ENCODE measurements around the gene TYK2. TPM values are rescaled to one million over a fixed set of nuclear protein-coding genes. Genes with fewer than 3 reads are reported as not detected.

Gene TYK2
- total and polyA plus RNA-seq, 9 of the 15 experiments (the other 6 are each of a cell fraction or from before 2014, with no cell fraction given) = 15.0 to 182 (median 85.9) TPM

DNA sequence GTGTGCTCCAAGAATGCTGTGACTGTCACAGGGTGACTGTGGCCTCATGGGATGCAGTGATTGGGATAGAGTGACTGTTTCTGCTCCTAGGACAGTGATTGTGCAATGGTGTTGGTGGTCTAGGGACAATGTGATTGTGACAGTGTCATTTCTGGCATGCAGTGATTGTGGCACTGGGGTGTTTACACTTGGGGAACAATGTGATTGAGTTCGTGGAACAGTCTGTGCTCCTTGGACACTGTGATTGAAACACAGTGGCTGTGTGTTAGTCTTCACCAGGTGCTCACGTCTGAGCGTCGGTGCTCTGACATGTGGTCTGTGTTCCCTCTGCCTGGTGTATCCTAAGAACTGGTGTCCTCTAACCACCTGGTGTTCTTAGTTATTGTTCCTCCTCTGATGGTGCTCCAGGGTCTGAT, 41.7 kb upstream of the TYK2 start (continued):
- TF ChIP-seq IRF9 (tag; IDR thresholded peaks at IDR 0.05) (0 out of 2 replicates have a peak, but pooled peaks have one; percentile 21), RCOR1 (IDR thresholded peaks at IDR 0.05; ENCODE audit: borderline replicate concordance in 1 of 2, low read depth in 2 of 2, low read length in 2 of 2) (peak in 1 of 2 experiments; percentile 31; a peak in 1 of 4 replicates), LCOR (CRISPR knock-in tag; IDR thresholded peaks at IDR 0.05) (no peak), NUFIP1 (IDR thresholded peaks at IDR 0.05; ENCODE audit: partially characterized antibody) (no peak), NR4A1 (CRISPR knock-in tag; IDR thresholded peaks at IDR 0.05) (no peak), NR4A1 (tag; IDR thresholded peaks at IDR 0.05) (no peak), IRF2 (CRISPR knock-in tag; IDR thresholded peaks at IDR 0.05) (no peak), KLF10 (CRISPR knock-in tag; IDR thresholded peaks at IDR 0.05) (no peak), KLF13 (tag; IDR thresholded peaks at IDR 0.05; ENCODE audit: borderline replicate concordance, low read depth) (no peak), POLR2B (IDR thresholded peaks at IDR 0.05; ENCODE audit: low read depth, partially characterized antibody) (no peak), CEBPB (tag; IDR thresholded peaks at IDR 0.05) (peak; percentile 96), ELF4 (CRISPR knock-in tag; IDR thresholded peaks at IDR 0.05) (no peak), ID3 (CRISPR knock-in tag; IDR thresholded peaks at IDR 0.05) (no peak), ID3 (tag; IDR thresholded peaks at IDR 0.05) (0 out of 2 replicates have a peak, but pooled peaks have one; percentile 31), EP400 (IDR thresholded peaks at IDR 0.05) (no peak), ZSCAN29 (IDR thresholded peaks at IDR 0.05) (no peak), FOXA3 (CRISPR knock-in tag; conservative IDR thresholded peaks at IDR 0.05 in 1 of 2, IDR thresholded peaks at IDR 0.05 in 1 of 2) (peak in 1 of 2 experiments; percentile 63; a peak in 1 of 4 replicates), CEBPG (CRISPR knock-in tag; IDR thresholded peaks at IDR 0.05) (peak; percentile 81), CEBPG (tag; conservative IDR thresholded peaks at IDR 0.05 in 1 of 2, IDR thresholded peaks at IDR 0.05 in 1 of 2) (peak; percentile 35 to 71; a peak in 3 of 4 replicates)
- TF ChIP-seq, protein P1, sequence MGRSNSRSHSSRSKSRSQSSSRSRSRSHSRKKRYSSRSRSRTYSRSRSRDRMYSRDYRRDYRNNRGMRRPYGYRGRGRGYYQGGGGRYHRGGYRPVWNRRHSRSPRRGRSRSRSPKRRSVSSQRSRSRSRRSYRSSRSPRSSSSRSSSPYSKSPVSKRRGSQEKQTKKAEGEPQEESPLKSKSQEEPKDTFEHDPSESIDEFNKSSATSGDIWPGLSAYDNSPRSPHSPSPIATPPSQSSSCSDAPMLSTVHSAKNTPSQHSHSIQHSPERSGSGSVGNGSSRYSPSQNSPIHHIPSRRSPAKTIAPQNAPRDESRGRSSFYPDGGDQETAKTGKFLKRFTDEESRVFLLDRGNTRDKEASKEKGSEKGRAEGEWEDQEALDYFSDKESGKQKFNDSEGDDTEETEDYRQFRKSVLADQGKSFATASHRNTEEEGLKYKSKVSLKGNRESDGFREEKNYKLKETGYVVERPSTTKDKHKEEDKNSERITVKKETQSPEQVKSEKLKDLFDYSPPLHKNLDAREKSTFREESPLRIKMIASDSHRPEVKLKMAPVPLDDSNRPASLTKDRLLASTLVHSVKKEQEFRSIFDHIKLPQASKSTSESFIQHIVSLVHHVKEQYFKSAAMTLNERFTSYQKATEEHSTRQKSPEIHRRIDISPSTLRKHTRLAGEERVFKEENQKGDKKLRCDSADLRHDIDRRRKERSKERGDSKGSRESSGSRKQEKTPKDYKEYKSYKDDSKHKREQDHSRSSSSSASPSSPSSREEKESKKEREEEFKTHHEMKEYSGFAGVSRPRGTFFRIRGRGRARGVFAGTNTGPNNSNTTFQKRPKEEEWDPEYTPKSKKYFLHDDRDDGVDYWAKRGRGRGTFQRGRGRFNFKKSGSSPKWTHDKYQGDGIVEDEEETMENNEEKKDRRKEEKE (IDR thresholded peaks at IDR 0.05; ENCODE audit: borderline replicate concordance in 1 of 2, control insufficient read depth in 1 of 2, low read depth in 2 of 2, low read length in 1 of 2) = no peak
- TF ChIP-seq, protein P2, sequence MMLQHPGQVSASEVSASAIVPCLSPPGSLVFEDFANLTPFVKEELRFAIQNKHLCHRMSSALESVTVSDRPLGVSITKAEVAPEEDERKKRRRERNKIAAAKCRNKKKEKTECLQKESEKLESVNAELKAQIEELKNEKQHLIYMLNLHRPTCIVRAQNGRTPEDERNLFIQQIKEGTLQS (IDR thresholded peaks at IDR 0.05) = 0 out of 2 replicates have a peak, but pooled peaks have one; percentile 7
- TF ChIP-seq, protein P2 (CRISPR knock-in tag; conservative IDR thresholded peaks at IDR 0.05) = no peak

Measured in K562 (cell line).